SK-N-SH (cell line): ENCODE results near the gene TRMT44. TPM values are rescaled to one million over a fixed set of nuclear protein-coding genes. Genes with fewer than 3 reads are reported as not detected.

Source experiments
- CTCF ChIA-PET: fragments of 300-600, 350-600 bp; formaldehyde crosslinking; extraction: SDS; loops from one replicate; lab custom pipeline; 2021; lab: Yijun Ruan, JAX
- POLR2A ChIA-PET: fragments of 350-600 bp; sonication (Branson Sonifier 250); formaldehyde crosslinking; extraction: SDS; loops from one replicate; lab custom pipeline; 2020; ENCODE audit warnings: antibody characterized with exemption, inconsistent platforms; lab: Yijun Ruan, JAX
- DNase-seq: peaks from one replicate; pipeline ENCODE4 v3.0.0; 2012
- H2AFZ ChIP-seq: fragments of 200-600 bp; sonication (generic); 2 replicates; pipeline ENCODE4 v1.8.1; 2016; ENCODE audit warnings: antibody characterized with exemption, mild to moderate bottlenecking, low read depth
- H3F3A ChIP-seq: fragments of 200-600 bp; sonication (generic); replicated peaks from 2 replicates; pipeline ENCODE3; 2016; ENCODE audit warnings: antibody characterized with exemption, mild to moderate bottlenecking; ENCODE audit not compliant: insufficient read depth
- H3K27ac ChIP-seq, 2 experiments: fragments of 200-500 bp in 1 of 2; fragments of 200-600 bp in 1 of 2; sonication (Bioruptor generic) in 1 of 2; sonication (generic), shearing (Covaris generic) in 1 of 2; 2 replicates each; pipeline versions ENCODE4 v1.5.1 to v1.6.1; 2014 to 2016; ENCODE audit warnings: low read depth in 2 of 2, inconsistent platforms in 1 of 2, low read length in 1 of 2, mild to moderate bottlenecking in 1 of 2, mixed read lengths in 1 of 2
- H3K27me3 ChIP-seq: fragments of 200-600 bp; sonication (generic), shearing (Covaris generic); 2 replicates; pipeline ENCODE4 v1.6.1; 2016; ENCODE audit warnings: mixed run types; ENCODE audit not compliant: insufficient read depth
- H3K36me3 ChIP-seq, 2 experiments: fragments of 200-500 bp in 1 of 2; fragments of 200-600 bp in 1 of 2; sonication (Bioruptor generic) in 1 of 2; sonication (generic) in 1 of 2; replicated peaks in 1 of 2; 2 replicates each; pipeline versions ENCODE3 to v1.5.1; 2014 to 2016; ENCODE audit warnings: low read length in 1 of 2, mild to moderate bottlenecking in 1 of 2; ENCODE audit not compliant: insufficient read depth in 2 of 2, control insufficient read depth in 1 of 2
- H3K4me1 ChIP-seq, 2 experiments: fragments of 200-500 bp in 1 of 2; fragments of 200-600 bp in 1 of 2; sonication (Bioruptor generic) in 1 of 2; sonication (generic), shearing (Covaris generic) in 1 of 2; 2 replicates each; pipeline versions ENCODE4 v1.5.1 to v1.6.1; 2014 to 2016; ENCODE audit warnings: low read depth in 1 of 2, low read length in 1 of 2, mixed run types in 1 of 2; ENCODE audit not compliant: insufficient read depth in 2 of 2, control insufficient read depth in 1 of 2
- H3K4me2 ChIP-seq: fragments of 200-600 bp; sonication (generic), shearing (Covaris generic); 2 replicates; pipeline ENCODE4 v1.6.1; 2017; ENCODE audit warnings: mixed run types
- H3K4me3 ChIP-seq, 2 experiments: fragments of 200-500 bp in 1 of 2; fragments of 200-600 bp in 1 of 2; sonication (Bioruptor generic) in 1 of 2; sonication (generic), shearing (Covaris generic) in 1 of 2; 2 replicates each; pipeline versions ENCODE4 v1.5.1 to v1.8.1; 2014 to 2016; ENCODE audit warnings: low read depth in 2 of 2, inconsistent platforms in 1 of 2, low read length in 1 of 2, mild to moderate bottlenecking in 1 of 2, mixed read lengths in 1 of 2, moderate library complexity in 1 of 2
- H3K79me2 ChIP-seq: fragments of 200-600 bp; sonication (generic); 2 replicates; pipeline ENCODE4 v1.8.1; 2017; ENCODE audit warnings: mild to moderate bottlenecking; ENCODE audit not compliant: insufficient read depth
- H3K9ac ChIP-seq: fragments of 200-600 bp; sonication (generic); 2 replicates; pipeline ENCODE4 v1.6.1; 2017; ENCODE audit warnings: mixed run types
- H3K9me2 ChIP-seq: fragments of 200-600 bp; sonication (generic); 2 replicates; pipeline ENCODE4 v1.6.1; 2017; ENCODE audit warnings: mixed run types
- H3K9me3 ChIP-seq: fragments of 200-600 bp; sonication (generic); 2 replicates; pipeline ENCODE4 v1.6.1; 2017; ENCODE audit warnings: mixed run types, mild to moderate bottlenecking, moderate library complexity
- H4K20me1 ChIP-seq: fragments of 200-600 bp; sonication (generic); 2 replicates; pipeline ENCODE4 v1.6.1; 2017; ENCODE audit warnings: mild to moderate bottlenecking, mixed run types; ENCODE audit not compliant: insufficient read depth
- CHD2 ChIP-seq: fragments of 150-350 bp; IDR thresholded peaks from 2 replicates; pipeline ENCODE4 v1.6.1; 2018; ENCODE audit warnings: low read length; ENCODE audit not compliant: partially characterized antibody
- ELF1 ChIP-seq: IDR thresholded peaks from 2 replicates; pipeline ENCODE4 v1.4.0; 2012
- FOSL2 ChIP-seq: IDR thresholded peaks from 2 replicates; pipeline ENCODE4 v1.4.0; 2012; ENCODE audit warnings: low read depth, mild to moderate bottlenecking, moderate library complexity, borderline replicate concordance
- FOXJ3 ChIP-seq: sonication (generic); formaldehyde crosslinking; IDR thresholded peaks from 2 replicates; pipeline ENCODE4 v1.5.1; 2020; ENCODE audit warnings: mild to moderate bottlenecking, missing genetic modification reagents
- GABPA ChIP-seq: IDR thresholded peaks from 2 replicates; pipeline ENCODE4 v1.4.0; 2012; ENCODE audit warnings: low read depth, mild to moderate bottlenecking
- GATA2 ChIP-seq: sonication (generic); formaldehyde crosslinking; IDR thresholded peaks from 2 replicates; pipeline ENCODE4 v1.5.0; 2020; ENCODE audit warnings: mild to moderate bottlenecking, missing genetic modification reagents
- NRF1 ChIP-seq: IDR thresholded peaks from 2 replicates; pipeline ENCODE4 v1.6.1; 2012; ENCODE audit warnings: low read depth, mild to moderate bottlenecking, low read length
- POLR2AphosphoS5 ChIP-seq: IDR thresholded peaks from 2 replicates; pipeline ENCODE4 v1.6.1; 2012; ENCODE audit warnings: low read depth, low read length
- RAD21 ChIP-seq: IDR thresholded peaks from 2 replicates; pipeline ENCODE4 v1.6.1; 2012; ENCODE audit warnings: mild to moderate bottlenecking, low read length
- RFX5 ChIP-seq: IDR thresholded peaks from 2 replicates; pipeline ENCODE4 v1.6.1; 2012; ENCODE audit warnings: mild to moderate bottlenecking, improper control_type of control experiment, low read length
- RXRA ChIP-seq: IDR thresholded peaks from 2 replicates; pipeline ENCODE4 v1.4.0; 2012; ENCODE audit warnings: low read depth, mild to moderate bottlenecking, borderline replicate concordance
- SMC3 ChIP-seq: IDR thresholded peaks from 2 replicates; pipeline ENCODE4 v1.6.1; 2012; ENCODE audit warnings: low read depth, low read length, improper control_type of control experiment
- TAF1 ChIP-seq: IDR thresholded peaks from 2 replicates; pipeline ENCODE4 v1.6.1; 2012; ENCODE audit warnings: low read depth, mild to moderate bottlenecking, low read length, moderate library complexity, borderline replicate concordance
- TCF12 ChIP-seq: IDR thresholded peaks from 2 replicates; pipeline ENCODE4 v1.4.0; 2012
- WGBS: methylation state at CpG from one replicate; pipeline ENCODE4 v1.1.6; 2017; ENCODE audit warnings: low lambda C conversion rate; 5-methylcytosine and 5-hydroxymethylcytosine counted together
- polyA plus RNA-seq, 3 experiments: library from polyadenylated mRNA; depleted of rRNA; stranded (reverse); fragments of >200 nt; gene quantifications; 2 replicates each; pipeline ENCODE4 v1.2.3, GENCODE V29; 2012
- TF ChIP-seq, protein P1 (sequence below): fragments of 200-600 bp; sonication (generic); IDR thresholded peaks from 2 replicates; pipeline ENCODE4 v1.6.1; 2017; ENCODE audit warnings: antibody characterized with exemption, mild to moderate bottlenecking, moderate library complexity
- TF ChIP-seq, protein P2 (sequence below): IDR thresholded peaks from 2 replicates; pipeline ENCODE4 v1.4.0; 2012; ENCODE audit warnings: low read depth, borderline replicate concordance
- TF ChIP-seq, protein P3 (sequence below): fragments of 150-350 bp; IDR thresholded peaks from 2 replicates; pipeline ENCODE4 v1.6.1; 2016; ENCODE audit warnings: mild to moderate bottlenecking, low read depth, low read length
- TF ChIP-seq, protein P4 (sequence below): IDR thresholded peaks from 2 replicates; pipeline ENCODE4; 2012

Gene TRMT44
- polyA plus RNA-seq, 1 of the 3 experiments (the other 2 are of a cell fraction), result 6.0 TPM

DNA sequence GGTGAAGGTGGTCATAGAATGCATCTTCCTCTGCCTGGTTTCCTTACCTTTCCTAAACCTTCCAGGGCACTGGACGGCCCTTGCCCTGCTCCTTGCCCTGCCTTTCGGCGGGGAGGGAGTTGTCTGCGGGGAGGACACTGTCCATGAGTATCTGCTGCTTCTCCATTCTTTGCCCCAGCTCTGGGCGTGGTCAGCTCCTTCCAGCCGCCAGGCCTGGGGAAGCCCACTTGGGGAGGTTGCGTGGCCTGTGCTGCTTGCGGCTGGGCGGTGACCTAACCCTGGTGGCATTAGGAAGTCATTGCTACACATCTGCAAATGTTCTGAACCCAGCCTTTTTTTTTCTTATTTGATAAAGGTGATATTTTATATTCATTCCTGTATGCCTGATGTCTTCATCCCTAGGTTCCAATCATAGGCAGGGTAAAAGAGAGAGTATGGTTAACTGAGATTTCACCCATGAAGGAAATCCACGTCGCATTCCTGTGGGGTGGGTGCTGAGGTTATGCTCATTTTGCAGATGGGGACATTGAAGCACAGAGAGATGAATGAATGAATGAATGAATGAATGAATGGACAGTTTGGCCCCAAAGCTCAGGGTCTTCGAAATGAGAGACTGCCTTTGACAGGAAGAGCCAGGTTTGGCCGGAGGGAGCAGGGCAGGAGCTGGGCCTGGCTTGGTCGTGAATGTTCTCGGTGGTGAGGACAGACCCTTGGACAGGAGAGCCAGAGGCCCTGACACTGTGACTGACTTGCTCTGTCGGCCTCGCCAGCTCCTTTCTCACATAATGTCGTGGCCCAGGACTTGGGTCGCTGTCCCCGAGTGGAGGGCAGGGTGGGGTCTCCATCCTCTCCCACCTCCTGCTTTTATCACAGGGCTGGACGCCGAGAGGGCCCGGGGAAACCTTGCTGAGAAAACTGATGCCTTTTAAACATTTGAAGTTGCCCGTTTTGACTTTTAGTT lies 81.9 kb downstream of the TRMT44 start:
- TF ChIP-seq TCF12 (no peak), ELF1 (no peak), FOSL2 (no peak), TAF1 (no peak), RFX5 (no peak), GABPA (no peak), FOXJ3 (CRISPR knock-in tag) (no peak), RAD21 (no peak), SMC3 (no peak), POLR2AphosphoS5 (no peak), RXRA (no peak), CHD2 (no peak), NRF1 (no peak), GATA2 (no peak)
- TF ChIP-seq, protein P1, sequence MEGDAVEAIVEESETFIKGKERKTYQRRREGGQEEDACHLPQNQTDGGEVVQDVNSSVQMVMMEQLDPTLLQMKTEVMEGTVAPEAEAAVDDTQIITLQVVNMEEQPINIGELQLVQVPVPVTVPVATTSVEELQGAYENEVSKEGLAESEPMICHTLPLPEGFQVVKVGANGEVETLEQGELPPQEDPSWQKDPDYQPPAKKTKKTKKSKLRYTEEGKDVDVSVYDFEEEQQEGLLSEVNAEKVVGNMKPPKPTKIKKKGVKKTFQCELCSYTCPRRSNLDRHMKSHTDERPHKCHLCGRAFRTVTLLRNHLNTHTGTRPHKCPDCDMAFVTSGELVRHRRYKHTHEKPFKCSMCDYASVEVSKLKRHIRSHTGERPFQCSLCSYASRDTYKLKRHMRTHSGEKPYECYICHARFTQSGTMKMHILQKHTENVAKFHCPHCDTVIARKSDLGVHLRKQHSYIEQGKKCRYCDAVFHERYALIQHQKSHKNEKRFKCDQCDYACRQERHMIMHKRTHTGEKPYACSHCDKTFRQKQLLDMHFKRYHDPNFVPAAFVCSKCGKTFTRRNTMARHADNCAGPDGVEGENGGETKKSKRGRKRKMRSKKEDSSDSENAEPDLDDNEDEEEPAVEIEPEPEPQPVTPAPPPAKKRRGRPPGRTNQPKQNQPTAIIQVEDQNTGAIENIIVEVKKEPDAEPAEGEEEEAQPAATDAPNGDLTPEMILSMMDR, result no peak
- TF ChIP-seq, protein P2, sequence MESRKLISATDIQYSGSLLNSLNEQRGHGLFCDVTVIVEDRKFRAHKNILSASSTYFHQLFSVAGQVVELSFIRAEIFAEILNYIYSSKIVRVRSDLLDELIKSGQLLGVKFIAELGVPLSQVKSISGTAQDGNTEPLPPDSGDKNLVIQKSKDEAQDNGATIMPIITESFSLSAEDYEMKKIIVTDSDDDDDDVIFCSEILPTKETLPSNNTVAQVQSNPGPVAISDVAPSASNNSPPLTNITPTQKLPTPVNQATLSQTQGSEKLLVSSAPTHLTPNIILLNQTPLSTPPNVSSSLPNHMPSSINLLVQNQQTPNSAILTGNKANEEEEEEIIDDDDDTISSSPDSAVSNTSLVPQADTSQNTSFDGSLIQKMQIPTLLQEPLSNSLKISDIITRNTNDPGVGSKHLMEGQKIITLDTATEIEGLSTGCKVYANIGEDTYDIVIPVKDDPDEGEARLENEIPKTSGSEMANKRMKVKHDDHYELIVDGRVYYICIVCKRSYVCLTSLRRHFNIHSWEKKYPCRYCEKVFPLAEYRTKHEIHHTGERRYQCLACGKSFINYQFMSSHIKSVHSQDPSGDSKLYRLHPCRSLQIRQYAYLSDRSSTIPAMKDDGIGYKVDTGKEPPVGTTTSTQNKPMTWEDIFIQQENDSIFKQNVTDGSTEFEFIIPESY, result no peak
- TF ChIP-seq, protein P3, sequence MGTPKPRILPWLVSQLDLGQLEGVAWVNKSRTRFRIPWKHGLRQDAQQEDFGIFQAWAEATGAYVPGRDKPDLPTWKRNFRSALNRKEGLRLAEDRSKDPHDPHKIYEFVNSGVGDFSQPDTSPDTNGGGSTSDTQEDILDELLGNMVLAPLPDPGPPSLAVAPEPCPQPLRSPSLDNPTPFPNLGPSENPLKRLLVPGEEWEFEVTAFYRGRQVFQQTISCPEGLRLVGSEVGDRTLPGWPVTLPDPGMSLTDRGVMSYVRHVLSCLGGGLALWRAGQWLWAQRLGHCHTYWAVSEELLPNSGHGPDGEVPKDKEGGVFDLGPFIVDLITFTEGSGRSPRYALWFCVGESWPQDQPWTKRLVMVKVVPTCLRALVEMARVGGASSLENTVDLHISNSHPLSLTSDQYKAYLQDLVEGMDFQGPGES, result no peak
- TF ChIP-seq, protein P4, sequence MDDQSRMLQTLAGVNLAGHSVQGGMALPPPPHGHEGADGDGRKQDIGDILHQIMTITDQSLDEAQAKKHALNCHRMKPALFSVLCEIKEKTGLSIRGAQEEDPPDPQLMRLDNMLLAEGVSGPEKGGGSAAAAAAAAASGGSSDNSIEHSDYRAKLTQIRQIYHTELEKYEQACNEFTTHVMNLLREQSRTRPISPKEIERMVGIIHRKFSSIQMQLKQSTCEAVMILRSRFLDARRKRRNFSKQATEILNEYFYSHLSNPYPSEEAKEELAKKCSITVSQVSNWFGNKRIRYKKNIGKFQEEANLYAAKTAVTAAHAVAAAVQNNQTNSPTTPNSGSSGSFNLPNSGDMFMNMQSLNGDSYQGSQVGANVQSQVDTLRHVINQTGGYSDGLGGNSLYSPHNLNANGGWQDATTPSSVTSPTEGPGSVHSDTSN, result no peak
- Histone ChIP-seq H3K9me2 (no peaks in the 10 kb centered on the region), H3K27me3 (no peaks in the 10 kb centered on the region), H2AFZ (no peak overlapping the region), H3K4me1 (no peaks in the 10 kb centered on the region; a peak in 1 of 4 replicates), H3K79me2 (no peaks in the 10 kb centered on the region), H3K27ac (no peak overlapping the region), H3F3A (no peaks in the 10 kb centered on the region), H3K4me2 (no peak overlapping the region), H3K36me3 (no peaks in the 10 kb centered on the region), H4K20me1 (no peaks in the 10 kb centered on the region), H3K9me3 (no peaks in the 10 kb centered on the region), H3K9ac (no peak overlapping the region), H3K4me3 (no peak overlapping the region)
- WGBS, result 45% methylated on average over 13 of the region's 24 CpGs
- ChIA-PET CTCF (interaction anchor here (1.1 kb wide), 1 partner anchor 396 kb away, joined by 3 read pairs; no protein-coding TSS in a partner anchor), POLR2A (no interaction called here)
- no peak for DNase-seq
